K562 (cell line): ENCODE data around the gene SPZ1. TPM values are rescaled to one million over a fixed set of nuclear protein-coding genes. Genes with fewer than 3 reads are reported as not detected.

Experiments
- ATAC-seq: fragments of 200-7000 bp; cut with Tn5 transposase; 3 replicates; pipeline ENCODE4 v1.9.1; 2020; ENCODE audit warnings: moderate library complexity
- BruUV-seq: library from RNA; stranded (reverse); fragments of 400-500 nt; replicated peaks from 2 replicates; lab custom pipeline; 2021; lab: Mats Ljungman, UMichigan
- CTCF ChIA-PET: fragments of 300-600 bp; formaldehyde crosslinking; extraction: SDS; loops from one replicate; lab custom pipeline; 2021; ENCODE audit warnings: low intra/inter-chr PET ratio; lab: Yijun Ruan, JAX
- POLR2A ChIA-PET: fragments of 300-600, 350-650 bp; sonication (Branson Sonifier 250); formaldehyde crosslinking; extraction: SDS; loops from one replicate; lab custom pipeline; 2021; ENCODE audit warnings: antibody characterized with exemption, inconsistent platforms; lab: Yijun Ruan, JAX
- DNase-seq, 4 experiments: peaks; one replicate each; pipeline versions ENCODE4 v3.0.0 to v3.0.0-alpha.2; 2011 to 2018; ENCODE audit warnings: low spot score in 3 of 4, mixed read lengths in 3 of 4; ENCODE audit errors: extremely low read depth in 1 of 4
- FAIRE-seq: peaks from 2 replicates; lab custom pipeline; 2011; peaks lifted over from hg19 to GRCh38; lab: Jason Lieb, UNC
- H2AFZ ChIP-seq: 2 replicates; pipeline ENCODE4 v1.6.0; 2011; ENCODE audit warnings: low read depth, low read length, control low read depth, inconsistent platforms
- H3K27ac ChIP-seq: fragments of 200-600 bp; 3 replicates; pipeline ENCODE4 v1.8.0; 2011; ENCODE audit warnings: low read depth, mild to moderate bottlenecking, control low read depth, inconsistent platforms, low read length, moderate library complexity, mixed read lengths; ENCODE audit errors: extremely low read depth
- H3K27me3 ChIP-seq, 2 experiments: fragments of 300-600 bp in 1 of 2; 2 replicates in 1 of 2; 3 replicates in 1 of 2; pipeline versions ENCODE4 v1.6.0 to v1.8.0; 2011; ENCODE audit warnings: inconsistent platforms in 2 of 2, low read length in 2 of 2, mild to moderate bottlenecking in 1 of 2, mixed read lengths in 1 of 2, moderate library complexity in 1 of 2; ENCODE audit not compliant: control insufficient read depth in 2 of 2, insufficient read depth in 2 of 2
- H3K36me3 ChIP-seq: fragments of 300-600 bp; 3 replicates; pipeline ENCODE4 v1.8.0; 2011; ENCODE audit warnings: mild to moderate bottlenecking, low read length, inconsistent platforms; ENCODE audit not compliant: control insufficient read depth, insufficient read depth
- H3K4me1 ChIP-seq, 2 experiments: fragments of 200-600 bp in 1 of 2; replicated peaks in 1 of 2; 2 replicates in 1 of 2; 3 replicates in 1 of 2; pipeline versions ENCODE4 v1.5.1 to v1.8.0; 2011; ENCODE audit warnings: inconsistent platforms in 2 of 2, low read length in 2 of 2, mild to moderate bottlenecking in 1 of 2, mixed read lengths in 1 of 2, moderate library complexity in 1 of 2; ENCODE audit not compliant: control insufficient read depth in 2 of 2, insufficient read depth in 2 of 2
- H3K4me2 ChIP-seq: 2 replicates; pipeline ENCODE4 v1.6.1; 2011; ENCODE audit warnings: low read length, control low read depth, inconsistent platforms, mixed read lengths; ENCODE audit not compliant: insufficient read depth
- H3K4me3 ChIP-seq: fragments of 200-600 bp; sonication (generic), shearing (Covaris generic); 2 replicates; pipeline ENCODE4 v1.5.1; 2016; ENCODE audit warnings: control low read depth, inconsistent platforms
- H3K79me2 ChIP-seq: fragments of 200-600 bp; 3 replicates; pipeline ENCODE4 v1.8.0; 2011; ENCODE audit warnings: low read length, inconsistent platforms; ENCODE audit not compliant: control insufficient read depth, insufficient read depth
- H3K9ac ChIP-seq, 2 experiments: 2 replicates each; pipeline versions ENCODE4 v1.6.0 to v1.6.1; 2011; ENCODE audit warnings: low read depth in 2 of 2, low read length in 2 of 2, control low read depth in 1 of 2, inconsistent platforms in 1 of 2, mild to moderate bottlenecking in 1 of 2, mixed read lengths in 1 of 2; ENCODE audit not compliant: insufficient read depth in 1 of 2
- H3K9me1 ChIP-seq: one replicate; pipeline ENCODE4 v1.6.0; 2011; ENCODE audit warnings: inconsistent platforms, mild to moderate bottlenecking, low read length, moderate library complexity; ENCODE audit not compliant: control insufficient read depth, insufficient read depth
- H3K9me3 ChIP-seq: replicated peaks from 2 replicates; pipeline ENCODE4 v1.5.1; 2011; ENCODE audit warnings: low read depth, low read length, inconsistent platforms; ENCODE audit not compliant: control insufficient read depth, insufficient read depth
- H4K20me1 ChIP-seq: replicated peaks from 2 replicates; pipeline ENCODE4 v1.6.1; 2011; ENCODE audit warnings: low read length, inconsistent platforms, mixed read lengths; ENCODE audit not compliant: control insufficient read depth, insufficient read depth
- ETV1 ChIP-seq: fragments of 450-650 bp; conservative IDR thresholded peaks from 2 replicates; pipeline ENCODE4 v1.6.1; 2016; ENCODE audit warnings: missing genetic modification characterization, control low read depth, low read depth, missing compliant biosample characterization
- NFRKB ChIP-seq: fragments of 450-650 bp; IDR thresholded peaks from 2 replicates; pipeline ENCODE4 v1.6.1; 2016; ENCODE audit warnings: low read depth
- NR2F6 ChIP-seq: fragments of 450-650 bp; formaldehyde crosslinking; IDR thresholded peaks from 2 replicates; pipeline ENCODE4 v1.4.0; 2020; ENCODE audit warnings: mild to moderate bottlenecking
- RHOXF2B ChIP-seq: fragments of 250-450 bp; sonication (Bioruptor Pico); conservative IDR thresholded peaks from 2 replicates; pipeline ENCODE4 v1.5.1; 2021
- SIN3A ChIP-seq, 2 experiments: fragments of 150-350 bp in 1 of 2; IDR thresholded peaks; 2 replicates each; pipeline ENCODE4 v1.6.1; 2011 to 2016; ENCODE audit warnings: borderline replicate concordance in 2 of 2, low read depth in 2 of 2, low read length in 2 of 2, mild to moderate bottlenecking in 2 of 2, moderate library complexity in 2 of 2; ENCODE audit not compliant: control insufficient read depth in 1 of 2
- SMARCA5 ChIP-seq: fragments of 450-650 bp; IDR thresholded peaks from 2 replicates; pipeline ENCODE4 v1.6.1; 2016
- ZNF282 ChIP-seq: sonication (generic); formaldehyde crosslinking; IDR thresholded peaks from 2 replicates; pipeline ENCODE4 v1.8.1; 2023; ENCODE audit warnings: missing genetic modification reagents
- WGBS: fragments of 100-300 bp; shearing (Covaris generic); methylation state at CpG from one replicate; pipeline ENCODE4 v1.1.6; 2016; ENCODE audit warnings: low coverage, mixed read lengths; ENCODE audit not compliant: insufficient coverage; ENCODE audit errors: missing lambda C conversion rate; 5-methylcytosine and 5-hydroxymethylcytosine counted together
- in situ Hi-C: fragments of 300-500 bp; cut with MboI; formaldehyde crosslinking; loops from 4 replicates; pipeline ENCODE4 v1.15.0; 2018; ENCODE audit warnings: inconsistent platforms, mixed read lengths
- intact Hi-C: fragments of 100-400 bp; cut with micrococcal nuclease; formaldehyde crosslinking; loops from 2 replicates; pipeline ENCODE4 v1.14.2; 2022
- polyA plus RNA-seq, 8 experiments: library from polyadenylated mRNA; depleted of rRNA in 4 of 8; stranded (reverse) in 5 of 8; unstranded in 3 of 8; fragments of >200 nt; fragmentation: Nextera tagmentation in 2 of 8; fragmentation: Illumina TruSeq in 1 of 8; extraction: Ambion mirVana in 2 of 8; extraction: Trizol in 1 of 8; gene quantifications; 2 replicates each; pipeline versions ENCODE4 v1.2.1 to v1.2.3, GENCODE V29; 2011 to 2014; ENCODE audit warnings: inconsistent platforms in 1 of 8, missing spikeins in 1 of 8
- total RNA-seq, 7 experiments: library from RNA; depleted of rRNA in 6 of 7; stranded (reverse); fragments of >200 nt in 6 of 7; fragmentation: Illumina TruSeq in 2 of 7; extraction: Trizol in 2 of 7; gene quantifications; 2 replicates each; pipeline versions ENCODE4 v1.2.1 to v1.2.3, GENCODE V29; 2011 to 2021; ENCODE audit warnings: low replicate concordance in 1 of 7
- TF ChIP-seq, protein P1 (sequence below): sonication (generic); formaldehyde crosslinking; IDR thresholded peaks from 2 replicates; pipeline ENCODE4 v1.8.0; 2022; ENCODE audit warnings: mild to moderate bottlenecking, missing genetic modification reagents
- TF ChIP-seq, protein P2 (sequence below), 2 experiments: fragments of 450-650 bp; formaldehyde crosslinking in 1 of 2; IDR thresholded peaks; 2 replicates each; pipeline versions ENCODE4 v1.4.0 to v1.6.1; 2014 to 2020; ENCODE audit warnings: mild to moderate bottlenecking in 2 of 2, borderline replicate concordance in 1 of 2, low read depth in 1 of 2

The SPZ1 gene
- total and polyA plus RNA-seq, 9 of the 15 experiments (the other 6 are each of a cell fraction or from before 2014, with no cell fraction given), result not detected

DNA sequence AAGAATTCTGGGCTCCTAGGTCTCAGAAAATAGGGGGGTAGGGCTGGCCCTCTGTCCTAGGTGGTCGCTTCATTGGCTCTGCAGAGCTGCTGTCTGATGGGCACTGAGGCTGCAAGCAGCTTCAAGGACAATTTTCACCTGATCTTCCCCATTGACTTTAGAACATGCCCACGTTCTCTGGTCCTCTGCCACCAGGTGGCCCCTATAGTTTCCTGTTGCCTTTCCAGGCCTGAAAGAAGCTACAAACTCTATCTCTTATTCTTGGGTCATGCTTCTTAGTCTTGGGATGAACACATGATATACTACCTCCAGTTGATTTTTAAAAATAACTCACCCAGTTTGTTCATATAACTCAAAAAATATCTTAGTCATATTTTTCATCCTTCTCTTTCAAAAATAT, 26.3 kb downstream of the SPZ1 start:
- ChIA-PET CTCF (interaction anchor here (0.7 kb wide), 1 partner anchor 195 kb away, joined by 3 read pairs; no protein-coding TSS in a partner anchor), POLR2A (interaction anchor here (1.0 kb wide), 1 partner anchor 21 kb away, joined by 4 read pairs; no protein-coding TSS in a partner anchor)
- H3K4me3 ChIP-seq, result no peak overlapping the region
- H3K36me3 ChIP-seq, result no peaks in the 10 kb centered on the region
- no peak overlapping the region for H3K9ac ChIP-seq
- H3K4me1 ChIP-seq, result peaks cover under 1 to 3% of the 10 kb centered on the region in 2 experiments; a peak in 2 of 5 replicates
- intact Hi-C loops (loop anchor here (5.0 kb wide), 1 partner anchor 326 kb away; no protein-coding TSS in a partner anchor), in situ Hi-C loops (no loop called here)
- BruUV-seq, result no TSS peak
- DNase-seq (peak in 3 of 4 experiments; percentile 14 to 57 (median 32)), ATAC-seq (peak; percentile 89), FAIRE-seq (peak; percentile 82)
- H3K9me1 ChIP-seq, result no peaks in the 10 kb centered on the region
- no peaks in the 10 kb centered on the region for H3K79me2 ChIP-seq
- WGBS, result 0% methylated on average over 2 of the region's 2 CpGs
- H3K4me2 ChIP-seq, result no peak overlapping the region
- H3K9me3 ChIP-seq, result no peaks in the 10 kb centered on the region
- no peaks in the 10 kb centered on the region for H4K20me1 ChIP-seq
- peak overlapping the region; percentile 19; the same call in 1 of the 2 replicates for H2AFZ ChIP-seq
- H3K27ac ChIP-seq, result no peak overlapping the region
- no peaks in the 10 kb centered on the region; a peak in 1 of 5 replicates for H3K27me3 ChIP-seq
- TF ChIP-seq NR2F6 (no peak), SMARCA5 (no peak), SIN3A (IDR thresholded peaks at IDR 0.05; ENCODE audit: borderline replicate concordance in 2 of 2, control insufficient read depth in 1 of 2, low read depth in 2 of 2, low read length in 2 of 2) (no peak), RHOXF2B (CRISPR knock-in tag) (no peak), ZNF282 (CRISPR knock-in tag) (no peak), NFRKB (no peak), ETV1 (tag) (0 out of 2 replicates have a peak, but pooled peaks have one; percentile 40)
- TF ChIP-seq, protein P1, sequence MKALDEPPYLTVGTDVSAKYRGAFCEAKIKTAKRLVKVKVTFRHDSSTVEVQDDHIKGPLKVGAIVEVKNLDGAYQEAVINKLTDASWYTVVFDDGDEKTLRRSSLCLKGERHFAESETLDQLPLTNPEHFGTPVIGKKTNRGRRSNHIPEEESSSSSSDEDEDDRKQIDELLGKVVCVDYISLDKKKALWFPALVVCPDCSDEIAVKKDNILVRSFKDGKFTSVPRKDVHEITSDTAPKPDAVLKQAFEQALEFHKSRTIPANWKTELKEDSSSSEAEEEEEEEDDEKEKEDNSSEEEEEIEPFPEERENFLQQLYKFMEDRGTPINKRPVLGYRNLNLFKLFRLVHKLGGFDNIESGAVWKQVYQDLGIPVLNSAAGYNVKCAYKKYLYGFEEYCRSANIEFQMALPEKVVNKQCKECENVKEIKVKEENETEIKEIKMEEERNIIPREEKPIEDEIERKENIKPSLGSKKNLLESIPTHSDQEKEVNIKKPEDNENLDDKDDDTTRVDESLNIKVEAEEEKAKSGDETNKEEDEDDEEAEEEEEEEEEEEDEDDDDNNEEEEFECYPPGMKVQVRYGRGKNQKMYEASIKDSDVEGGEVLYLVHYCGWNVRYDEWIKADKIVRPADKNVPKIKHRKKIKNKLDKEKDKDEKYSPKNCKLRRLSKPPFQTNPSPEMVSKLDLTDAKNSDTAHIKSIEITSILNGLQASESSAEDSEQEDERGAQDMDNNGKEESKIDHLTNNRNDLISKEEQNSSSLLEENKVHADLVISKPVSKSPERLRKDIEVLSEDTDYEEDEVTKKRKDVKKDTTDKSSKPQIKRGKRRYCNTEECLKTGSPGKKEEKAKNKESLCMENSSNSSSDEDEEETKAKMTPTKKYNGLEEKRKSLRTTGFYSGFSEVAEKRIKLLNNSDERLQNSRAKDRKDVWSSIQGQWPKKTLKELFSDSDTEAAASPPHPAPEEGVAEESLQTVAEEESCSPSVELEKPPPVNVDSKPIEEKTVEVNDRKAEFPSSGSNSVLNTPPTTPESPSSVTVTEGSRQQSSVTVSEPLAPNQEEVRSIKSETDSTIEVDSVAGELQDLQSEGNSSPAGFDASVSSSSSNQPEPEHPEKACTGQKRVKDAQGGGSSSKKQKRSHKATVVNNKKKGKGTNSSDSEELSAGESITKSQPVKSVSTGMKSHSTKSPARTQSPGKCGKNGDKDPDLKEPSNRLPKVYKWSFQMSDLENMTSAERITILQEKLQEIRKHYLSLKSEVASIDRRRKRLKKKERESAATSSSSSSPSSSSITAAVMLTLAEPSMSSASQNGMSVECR (CRISPR knock-in tag), result no peak
- TF ChIP-seq, protein P2, sequence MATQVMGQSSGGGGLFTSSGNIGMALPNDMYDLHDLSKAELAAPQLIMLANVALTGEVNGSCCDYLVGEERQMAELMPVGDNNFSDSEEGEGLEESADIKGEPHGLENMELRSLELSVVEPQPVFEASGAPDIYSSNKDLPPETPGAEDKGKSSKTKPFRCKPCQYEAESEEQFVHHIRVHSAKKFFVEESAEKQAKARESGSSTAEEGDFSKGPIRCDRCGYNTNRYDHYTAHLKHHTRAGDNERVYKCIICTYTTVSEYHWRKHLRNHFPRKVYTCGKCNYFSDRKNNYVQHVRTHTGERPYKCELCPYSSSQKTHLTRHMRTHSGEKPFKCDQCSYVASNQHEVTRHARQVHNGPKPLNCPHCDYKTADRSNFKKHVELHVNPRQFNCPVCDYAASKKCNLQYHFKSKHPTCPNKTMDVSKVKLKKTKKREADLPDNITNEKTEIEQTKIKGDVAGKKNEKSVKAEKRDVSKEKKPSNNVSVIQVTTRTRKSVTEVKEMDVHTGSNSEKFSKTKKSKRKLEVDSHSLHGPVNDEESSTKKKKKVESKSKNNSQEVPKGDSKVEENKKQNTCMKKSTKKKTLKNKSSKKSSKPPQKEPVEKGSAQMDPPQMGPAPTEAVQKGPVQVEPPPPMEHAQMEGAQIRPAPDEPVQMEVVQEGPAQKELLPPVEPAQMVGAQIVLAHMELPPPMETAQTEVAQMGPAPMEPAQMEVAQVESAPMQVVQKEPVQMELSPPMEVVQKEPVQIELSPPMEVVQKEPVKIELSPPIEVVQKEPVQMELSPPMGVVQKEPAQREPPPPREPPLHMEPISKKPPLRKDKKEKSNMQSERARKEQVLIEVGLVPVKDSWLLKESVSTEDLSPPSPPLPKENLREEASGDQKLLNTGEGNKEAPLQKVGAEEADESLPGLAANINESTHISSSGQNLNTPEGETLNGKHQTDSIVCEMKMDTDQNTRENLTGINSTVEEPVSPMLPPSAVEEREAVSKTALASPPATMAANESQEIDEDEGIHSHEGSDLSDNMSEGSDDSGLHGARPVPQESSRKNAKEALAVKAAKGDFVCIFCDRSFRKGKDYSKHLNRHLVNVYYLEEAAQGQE (IDR thresholded peaks at IDR 0.05; ENCODE audit: borderline replicate concordance), result peak; percentile 46; the same call in 1 of the 2 replicates
- TF ChIP-seq, protein P2 (CRISPR knock-in tag; IDR thresholded peaks at IDR 0.05; ENCODE audit: low read depth), result no peak
